ENCODE results near the gene THRAP3.

DNA sequence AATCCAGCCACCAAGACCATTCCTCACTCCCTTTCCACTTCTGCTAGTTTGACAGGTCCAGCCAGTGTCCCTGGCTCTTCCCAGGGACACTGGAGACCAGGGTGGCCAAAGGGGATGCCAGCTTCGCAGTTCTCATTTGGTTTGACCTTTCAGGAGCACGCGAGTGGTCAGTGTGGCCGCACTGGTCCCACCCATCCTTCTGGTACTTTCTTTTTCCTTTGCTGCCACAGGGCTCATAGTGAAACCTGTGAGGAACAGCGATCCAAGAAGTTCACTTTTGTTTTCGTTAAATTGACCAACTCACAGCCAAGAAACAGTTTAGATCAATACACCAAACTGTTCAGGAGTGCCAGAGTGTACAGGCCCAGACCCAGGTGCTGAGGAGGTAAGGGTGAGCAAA, 113.6 kb downstream of the THRAP3 start:
- TF ChIP-seq, protein P1, sequence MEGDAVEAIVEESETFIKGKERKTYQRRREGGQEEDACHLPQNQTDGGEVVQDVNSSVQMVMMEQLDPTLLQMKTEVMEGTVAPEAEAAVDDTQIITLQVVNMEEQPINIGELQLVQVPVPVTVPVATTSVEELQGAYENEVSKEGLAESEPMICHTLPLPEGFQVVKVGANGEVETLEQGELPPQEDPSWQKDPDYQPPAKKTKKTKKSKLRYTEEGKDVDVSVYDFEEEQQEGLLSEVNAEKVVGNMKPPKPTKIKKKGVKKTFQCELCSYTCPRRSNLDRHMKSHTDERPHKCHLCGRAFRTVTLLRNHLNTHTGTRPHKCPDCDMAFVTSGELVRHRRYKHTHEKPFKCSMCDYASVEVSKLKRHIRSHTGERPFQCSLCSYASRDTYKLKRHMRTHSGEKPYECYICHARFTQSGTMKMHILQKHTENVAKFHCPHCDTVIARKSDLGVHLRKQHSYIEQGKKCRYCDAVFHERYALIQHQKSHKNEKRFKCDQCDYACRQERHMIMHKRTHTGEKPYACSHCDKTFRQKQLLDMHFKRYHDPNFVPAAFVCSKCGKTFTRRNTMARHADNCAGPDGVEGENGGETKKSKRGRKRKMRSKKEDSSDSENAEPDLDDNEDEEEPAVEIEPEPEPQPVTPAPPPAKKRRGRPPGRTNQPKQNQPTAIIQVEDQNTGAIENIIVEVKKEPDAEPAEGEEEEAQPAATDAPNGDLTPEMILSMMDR (conservative IDR thresholded peaks at IDR 0.05) = no peak
- TF ChIP-seq EZH2 (IDR thresholded peaks at IDR 0.05; ENCODE audit: low read depth) = no peak
